PC-3 (cell line): ENCODE results near the gene NEO1. TPM values are rescaled to one million over a fixed set of nuclear protein-coding genes. Genes with fewer than 3 reads are reported as not detected.

Experiments used
- ATAC-seq: fragments of 200-7000 bp; cut with Tn5 transposase; 2 replicates; pipeline ENCODE4 v1.9.1; 2020; ENCODE audit warnings: mild to moderate bottlenecking, moderate library complexity
- BruUV-seq: library from RNA; stranded (reverse); fragments of 400-500 nt; replicated peaks from 2 replicates; lab custom pipeline; 2021; lab: Mats Ljungman, UMichigan
- CTCF ChIA-PET: fragments of 300-600 bp; sonication (Branson Sonifier 250); formaldehyde crosslinking; loops from one replicate; lab custom pipeline; 2022; ENCODE audit warnings: antibody characterized with exemption; lab: Charles Lee
- POLR2A ChIA-PET: fragments of 300-600 bp; sonication (Branson Sonifier 250); formaldehyde crosslinking; loops from one replicate; lab custom pipeline; 2022; ENCODE audit warnings: antibody characterized with exemption; ENCODE audit not compliant: unreplicated experiment; lab: Charles Lee
- DNase-seq: peaks from one replicate; pipeline ENCODE4 v3.0.0-alpha.2; 2015
- H2AFZ ChIP-seq: fragments of 300-600 bp; sonication (generic); 2 replicates; pipeline ENCODE4 v1.6.0; 2016; ENCODE audit warnings: antibody characterized with exemption, low read length
- H3F3A ChIP-seq: fragments of 300-600 bp; sonication (generic); one replicate; pipeline ENCODE4 v1.6.0; 2017; ENCODE audit warnings: antibody characterized with exemption, low read length, control low read depth, mild to moderate bottlenecking; ENCODE audit not compliant: unreplicated experiment
- H3K27ac ChIP-seq: fragments of 300-600 bp; sonication (generic); 2 replicates; pipeline ENCODE4 v1.5.1; 2016; ENCODE audit warnings: mild to moderate bottlenecking, low read length
- H3K27me3 ChIP-seq: fragments of 300-600 bp; sonication (generic); 2 replicates; pipeline ENCODE4 v1.6.1; 2016; ENCODE audit warnings: low read length, mixed read lengths
- H3K36me3 ChIP-seq: fragments of 300-600 bp; sonication (generic); 2 replicates; pipeline ENCODE4 v1.6.1; 2016; ENCODE audit warnings: low read depth, mixed run types, low read length, mixed read lengths
- H3K4me1 ChIP-seq: fragments of 300-600 bp; sonication (generic); 2 replicates; pipeline ENCODE4 v1.5.1; 2016; ENCODE audit warnings: low read length; ENCODE audit not compliant: insufficient read depth
- H3K4me2 ChIP-seq: fragments of 300-600 bp; sonication (generic); 2 replicates; pipeline ENCODE4 v1.6.0; 2016; ENCODE audit warnings: low read length
- H3K4me3 ChIP-seq: fragments of 300-600 bp; sonication (generic); 2 replicates; pipeline ENCODE4 v1.5.1; 2016; ENCODE audit warnings: mild to moderate bottlenecking, low read length, mixed read lengths
- H3K79me2 ChIP-seq: fragments of 300-600 bp; sonication (generic); 2 replicates; pipeline ENCODE4 v1.6.1; 2017; ENCODE audit warnings: low read length, mixed read lengths
- H3K9ac ChIP-seq: fragments of 300-600 bp; sonication (generic); 2 replicates; pipeline ENCODE4 v1.6.0; 2016; ENCODE audit warnings: mild to moderate bottlenecking, low read length
- H3K9me2 ChIP-seq: fragments of 300-600 bp; sonication (generic); replicated peaks from 2 replicates; pipeline ENCODE4 v1.6.1; 2016; ENCODE audit warnings: mixed run types, low read length, mixed read lengths
- H3K9me3 ChIP-seq: fragments of 300-600 bp; sonication (generic); 2 replicates; pipeline ENCODE4 v1.6.1; 2016; ENCODE audit warnings: low read length, mixed read lengths
- H4K20me1 ChIP-seq: fragments of 300-600 bp; sonication (generic); 2 replicates; pipeline ENCODE4 v1.6.1; 2016; ENCODE audit warnings: low read length, mixed read lengths
- EZH2 ChIP-seq: fragments of 300-600 bp; sonication (generic); IDR thresholded peaks from one replicate; pipeline ENCODE4 v1.6.1; 2017; ENCODE audit warnings: antibody characterized with exemption, mild to moderate bottlenecking, low read length; ENCODE audit not compliant: unreplicated experiment
- EZH2phosphoT487 ChIP-seq: fragments of 300-600 bp; sonication (generic); IDR thresholded peaks from 2 replicates; pipeline ENCODE4 v1.6.1; 2018; ENCODE audit warnings: mild to moderate bottlenecking, antibody characterized with exemption, low read length, borderline replicate concordance
- intact Hi-C: fragments of 100-400 bp; cut with micrococcal nuclease; formaldehyde crosslinking; loops from 2 replicates; pipeline ENCODE4 v1.9.0; 2023
- total RNA-seq: library from RNA; depleted of rRNA; stranded (reverse); fragments of >200 nt; gene quantifications from 2 replicates; pipeline ENCODE4 v1.2.3, GENCODE V29; 2014
- TF ChIP-seq, protein P1 (sequence below): fragments of 300-600 bp; sonication (generic); conservative IDR thresholded peaks from 2 replicates; pipeline ENCODE4 v1.5.1; 2017; ENCODE audit warnings: antibody characterized with exemption, low read depth, mild to moderate bottlenecking, low read length

Gene NEO1
- total RNA-seq, 1 experiment from 2014 or later = 1.2 TPM

DNA sequence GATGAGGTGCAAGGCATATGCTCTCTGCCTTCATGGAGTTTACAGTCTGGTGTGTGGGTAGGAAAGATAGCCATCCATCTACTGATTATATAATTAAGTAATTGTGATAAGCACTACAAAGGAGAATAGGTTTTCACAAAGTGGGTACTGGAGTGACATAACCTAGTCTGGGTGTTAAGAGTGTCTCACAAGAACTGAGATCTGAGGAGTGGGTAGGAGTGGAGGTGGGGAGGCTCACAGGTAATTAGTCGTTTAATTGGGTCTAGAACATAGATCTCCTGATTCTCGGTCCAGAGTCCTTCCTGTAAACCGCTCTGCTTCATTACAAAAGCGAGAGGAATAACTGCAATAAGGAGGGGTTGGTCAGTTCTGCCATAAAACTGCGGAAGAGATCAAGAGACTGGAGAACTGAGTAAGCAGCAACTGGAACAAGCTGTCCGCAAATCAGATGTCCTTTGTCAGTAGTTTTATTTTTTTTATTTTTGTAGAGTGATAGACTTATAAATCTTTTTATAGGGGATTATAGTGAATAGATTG is 2.2 kb downstream of the NEO1 start:
- DNase-seq (no peak), ATAC-seq (no peak)
- H3K4me2 ChIP-seq = no peak overlapping the region
- H3K9me3 ChIP-seq = no peaks in the 10 kb centered on the region
- BruUV-seq = no TSS peak
- no peak overlapping the region for H3K9ac ChIP-seq
- peaks cover 81% of the 10 kb centered on the region for H3K27me3 ChIP-seq
- intact Hi-C loops = no loop called here
- no peak overlapping the region for H3K4me3 ChIP-seq
- 0 out of 2 replicates have a peak, but pooled peaks cover 6% of the 10 kb centered on the region for H4K20me1 ChIP-seq
- no peaks in the 10 kb centered on the region for H3F3A ChIP-seq
- TF ChIP-seq EZH2phosphoT487 (no peak), EZH2 (no peak)
- TF ChIP-seq, protein P1, sequence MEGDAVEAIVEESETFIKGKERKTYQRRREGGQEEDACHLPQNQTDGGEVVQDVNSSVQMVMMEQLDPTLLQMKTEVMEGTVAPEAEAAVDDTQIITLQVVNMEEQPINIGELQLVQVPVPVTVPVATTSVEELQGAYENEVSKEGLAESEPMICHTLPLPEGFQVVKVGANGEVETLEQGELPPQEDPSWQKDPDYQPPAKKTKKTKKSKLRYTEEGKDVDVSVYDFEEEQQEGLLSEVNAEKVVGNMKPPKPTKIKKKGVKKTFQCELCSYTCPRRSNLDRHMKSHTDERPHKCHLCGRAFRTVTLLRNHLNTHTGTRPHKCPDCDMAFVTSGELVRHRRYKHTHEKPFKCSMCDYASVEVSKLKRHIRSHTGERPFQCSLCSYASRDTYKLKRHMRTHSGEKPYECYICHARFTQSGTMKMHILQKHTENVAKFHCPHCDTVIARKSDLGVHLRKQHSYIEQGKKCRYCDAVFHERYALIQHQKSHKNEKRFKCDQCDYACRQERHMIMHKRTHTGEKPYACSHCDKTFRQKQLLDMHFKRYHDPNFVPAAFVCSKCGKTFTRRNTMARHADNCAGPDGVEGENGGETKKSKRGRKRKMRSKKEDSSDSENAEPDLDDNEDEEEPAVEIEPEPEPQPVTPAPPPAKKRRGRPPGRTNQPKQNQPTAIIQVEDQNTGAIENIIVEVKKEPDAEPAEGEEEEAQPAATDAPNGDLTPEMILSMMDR = no peak
- H3K9me2 ChIP-seq = no peaks in the 10 kb centered on the region
- POLR2A ChIA-PET = no interaction called here
- H2AFZ ChIP-seq = no peak overlapping the region
- CTCF ChIA-PET = no interaction called here
- no peaks in the 10 kb centered on the region for H3K36me3 ChIP-seq
- H3K4me1 ChIP-seq = 0 out of 2 replicates have a peak, but pooled peaks cover 3% of the 10 kb centered on the region
- no peak overlapping the region for H3K27ac ChIP-seq
- H3K79me2 ChIP-seq = no peaks in the 10 kb centered on the region

DNA sequence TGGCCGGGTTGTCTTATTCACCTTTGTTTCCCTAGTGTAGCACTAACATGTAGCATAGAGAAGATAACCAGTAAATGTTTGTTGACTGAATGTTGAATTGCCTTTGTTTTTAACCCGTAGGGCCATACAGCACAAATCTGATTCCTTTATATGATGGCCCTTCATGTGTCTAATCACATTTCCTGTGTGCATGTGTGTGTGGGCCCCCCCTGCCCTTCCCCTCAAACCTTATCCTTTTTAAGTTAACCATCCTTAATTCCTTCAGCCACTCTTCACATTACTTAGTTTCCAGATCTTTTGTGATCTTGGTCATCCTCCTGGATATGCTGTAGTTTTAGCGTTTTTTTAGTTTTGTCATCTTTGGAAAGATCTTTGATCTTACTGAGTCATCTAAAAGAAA is 4.2 kb downstream of the NEO1 start:
- Histone ChIP-seq H3K9ac (no peak overlapping the region), H3K4me2 (no peak overlapping the region), H3K79me2 (no peaks in the 10 kb centered on the region), H2AFZ (no peak overlapping the region), H3K4me1 (0 out of 2 replicates have a peak, but pooled peaks cover 3% of the 10 kb centered on the region), H3K4me3 (no peak overlapping the region), H3K9me2 (no peaks in the 10 kb centered on the region), H3K36me3 (no peaks in the 10 kb centered on the region), H3K27ac (no peak overlapping the region), H4K20me1 (no peaks in the 10 kb centered on the region), H3K9me3 (no peaks in the 10 kb centered on the region), H3F3A (no peaks in the 10 kb centered on the region), H3K27me3 (peaks cover 65% of the 10 kb centered on the region)
- CTCF ChIA-PET = no interaction called here
- DNase-seq (no peak), ATAC-seq (no peak)
- BruUV-seq = no TSS peak
- TF ChIP-seq EZH2 (no peak), EZH2phosphoT487 (no peak)
- TF ChIP-seq, protein P1 = no peak
- intact Hi-C loops = no loop called here
- POLR2A ChIA-PET = no interaction called here

DNA sequence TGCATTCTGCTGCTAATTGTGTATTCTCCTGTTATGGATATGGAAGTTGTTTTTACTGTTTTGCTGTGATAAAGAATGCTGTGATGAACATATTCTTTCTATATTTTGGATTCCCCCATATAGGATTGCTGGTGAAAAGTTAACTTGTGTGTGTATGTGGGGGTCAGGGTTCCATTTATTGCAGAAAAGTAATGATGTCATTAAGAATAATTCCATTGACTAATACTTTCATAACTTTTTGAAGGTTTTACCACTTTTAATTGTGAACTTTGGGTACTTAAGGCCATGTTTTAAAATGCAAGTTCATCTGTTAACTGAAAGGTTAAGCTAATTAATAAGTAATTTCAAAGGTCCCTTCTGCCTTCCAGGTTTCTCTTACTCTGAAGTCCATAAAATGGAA is 6.2 kb downstream of the NEO1 start:
- no peaks in the 10 kb centered on the region for H4K20me1 ChIP-seq
- H3K36me3 ChIP-seq = no peaks in the 10 kb centered on the region
- DNase-seq (no peak), ATAC-seq (no peak)
- H3K4me2 ChIP-seq = no peak overlapping the region
- no peaks in the 10 kb centered on the region for H3K4me1 ChIP-seq
- CTCF ChIA-PET = no interaction called here
- no peak overlapping the region for H3K4me3 ChIP-seq
- no peaks in the 10 kb centered on the region for H3F3A ChIP-seq
- no peaks in the 10 kb centered on the region for H3K9me3 ChIP-seq
- H3K79me2 ChIP-seq = no peaks in the 10 kb centered on the region
- no peak overlapping the region for H3K27ac ChIP-seq
- intact Hi-C loops = no loop called here
- no TSS peak for BruUV-seq
- H2AFZ ChIP-seq = no peak overlapping the region
- peaks cover 59% of the 10 kb centered on the region for H3K27me3 ChIP-seq
- TF ChIP-seq EZH2phosphoT487 = no peak
- TF ChIP-seq, protein P1 = no peak
- TF ChIP-seq EZH2 = no peak
- no peak overlapping the region for H3K9ac ChIP-seq
- no peaks in the 10 kb centered on the region for H3K9me2 ChIP-seq
- POLR2A ChIA-PET = no interaction called here
